Measurements from ENCODE around the gene CFAP54. TPM values are rescaled to one million over a fixed set of nuclear protein-coding genes. Genes with fewer than 3 reads are reported as not detected.
"Not testable (repeated sequence)": the region's sequence is repeated elsewhere in the genome, so short reads cannot be mapped to it uniquely, and the experiment has no call there.

Gene CFAP54
- total RNA-seq, 1 donor from 2014 or later: 2.1 TPM

GRCh38 chr12:96669786-96670185, 180.4 kb downstream of the CFAP54 start:
- Histone ChIP-seq H3K27ac (ENCODE audit: low read depth, low read length) (no peak overlapping the region), H3K4me3 (ENCODE audit: low read length in 3 of 3) (no peak overlapping the region), H3K9me3 (ENCODE audit: control insufficient read depth in 3 of 3, low read length in 3 of 3) (no peaks in the 10 kb centered on the region)

GRCh38 chr12:96670334-96670899, 181.0 kb downstream of the CFAP54 start:
- H3K27me3 ChIP-seq (ENCODE audit: control insufficient read depth in 3 of 3, insufficient read depth in 3 of 3, low read length in 3 of 3): no peaks in the 10 kb centered on the region
- H3K27ac ChIP-seq (ENCODE audit: low read depth, low read length): no peak overlapping the region
- H3K4me3 ChIP-seq (ENCODE audit: low read length in 3 of 3): no peak overlapping the region
- no peaks in the 10 kb centered on the region for H3K9me3 ChIP-seq (ENCODE audit: control insufficient read depth in 3 of 3, low read length in 3 of 3)
- no peak overlapping the region for H3K9ac ChIP-seq (ENCODE audit: low read depth in 1 of 3, low read length in 3 of 3)
- H3K4me1 ChIP-seq (ENCODE audit: control insufficient read depth in 3 of 3, insufficient read depth in 3 of 3, low read length in 3 of 3): no peaks in the 10 kb centered on the region
- H3K36me3 ChIP-seq (ENCODE audit: control insufficient read depth in 3 of 3, insufficient read depth in 3 of 3, low read length in 3 of 3): no peaks in the 10 kb centered on the region

More at GRCh38 chr12:96669786-96670185, 180.4 kb downstream of the CFAP54 start:
- no peaks in the 10 kb centered on the region for H3K4me1 ChIP-seq (ENCODE audit: control insufficient read depth in 3 of 3, insufficient read depth in 3 of 3, low read length in 3 of 3)
- no peaks in the 10 kb centered on the region for H3K36me3 ChIP-seq (ENCODE audit: control insufficient read depth in 3 of 3, insufficient read depth in 3 of 3, low read length in 3 of 3)
- no peak overlapping the region for H3K9ac ChIP-seq (ENCODE audit: low read depth in 1 of 3, low read length in 3 of 3)
- no peaks in the 10 kb centered on the region for H3K27me3 ChIP-seq (ENCODE audit: control insufficient read depth in 3 of 3, insufficient read depth in 3 of 3, low read length in 3 of 3)

- not testable (repeated sequence) for H3K4me1 ChIP-seq (ENCODE audit: control insufficient read depth in 3 of 3, insufficient read depth in 3 of 3, low read length in 3 of 3); H3K4me3 ChIP-seq (ENCODE audit: low read length in 3 of 3); H3K27me3 ChIP-seq (ENCODE audit: control insufficient read depth in 3 of 3, insufficient read depth in 3 of 3, low read length in 3 of 3); H3K9ac ChIP-seq (ENCODE audit: low read depth in 1 of 3, low read length in 3 of 3); H3K27ac ChIP-seq (ENCODE audit: low read depth, low read length); H3K9me3 ChIP-seq (ENCODE audit: control insufficient read depth in 3 of 3, low read length in 3 of 3); H3K36me3 ChIP-seq (ENCODE audit: control insufficient read depth in 3 of 3, insufficient read depth in 3 of 3, low read length in 3 of 3)
These were observed 186.1 kb downstream of the CFAP54 start for GRCh38 chr12:96675519-96675918.

- H3K27me3 ChIP-seq (ENCODE audit: control insufficient read depth in 3 of 3, insufficient read depth in 3 of 3, low read length in 3 of 3): no peaks in the 10 kb centered on the region
- no peak overlapping the region for H3K4me3 ChIP-seq (ENCODE audit: low read length in 3 of 3)
- H3K27ac ChIP-seq (ENCODE audit: low read depth, low read length): no peak overlapping the region
- H3K4me1 ChIP-seq (ENCODE audit: control insufficient read depth in 3 of 3, insufficient read depth in 3 of 3, low read length in 3 of 3): no peaks in the 10 kb centered on the region
- no peaks in the 10 kb centered on the region for H3K36me3 ChIP-seq (ENCODE audit: control insufficient read depth in 3 of 3, insufficient read depth in 3 of 3, low read length in 3 of 3)
- no peak overlapping the region for H3K9ac ChIP-seq (ENCODE audit: low read depth in 1 of 3, low read length in 3 of 3)
- no peaks in the 10 kb centered on the region for H3K9me3 ChIP-seq (ENCODE audit: control insufficient read depth in 3 of 3, low read length in 3 of 3)
These were observed 188.0 kb downstream of the CFAP54 start for GRCh38 chr12:96677363-96677762.

DNA sequence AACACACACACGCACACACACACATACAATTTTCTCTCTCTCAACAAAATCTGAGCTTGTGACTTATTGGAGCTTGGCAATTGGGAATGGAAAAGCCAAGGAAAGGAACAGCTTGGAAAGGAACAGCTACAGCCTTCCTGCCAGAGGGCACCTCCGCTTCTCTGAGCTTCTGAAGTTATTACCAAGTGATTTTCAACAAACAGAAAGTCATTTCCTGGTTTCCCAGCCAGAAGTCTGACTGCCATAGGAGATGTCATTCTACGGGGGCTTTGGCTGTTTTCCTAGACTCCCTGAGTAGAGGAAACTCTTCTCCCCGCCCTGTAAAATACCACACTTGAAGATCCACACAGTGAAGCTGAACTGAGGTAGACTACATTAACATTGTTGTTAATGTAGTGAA, 198.3 kb downstream of the CFAP54 start:
- H3K9ac ChIP-seq (ENCODE audit: low read depth in 1 of 3, low read length in 3 of 3): no peak overlapping the region
- no peak overlapping the region for H3K4me3 ChIP-seq (ENCODE audit: low read length in 3 of 3)
- H3K36me3 ChIP-seq (ENCODE audit: control insufficient read depth in 3 of 3, insufficient read depth in 3 of 3, low read length in 3 of 3): no peaks in the 10 kb centered on the region
- no peak overlapping the region for H3K27ac ChIP-seq (ENCODE audit: low read depth, low read length)
- no peaks in the 10 kb centered on the region for H3K9me3 ChIP-seq (ENCODE audit: control insufficient read depth in 3 of 3, low read length in 3 of 3)
- H3K27me3 ChIP-seq (ENCODE audit: control insufficient read depth in 3 of 3, insufficient read depth in 3 of 3, low read length in 3 of 3): no peaks in the 10 kb centered on the region
- H3K4me1 ChIP-seq (ENCODE audit: control insufficient read depth in 3 of 3, insufficient read depth in 3 of 3, low read length in 3 of 3): no peaks in the 10 kb centered on the region

- Histone ChIP-seq H3K9ac (ENCODE audit: low read depth in 1 of 3, low read length in 3 of 3) (no peak overlapping the region), H3K9me3 (ENCODE audit: control insufficient read depth in 3 of 3, low read length in 3 of 3) (no peaks in the 10 kb centered on the region), H3K27me3 (ENCODE audit: control insufficient read depth in 3 of 3, insufficient read depth in 3 of 3, low read length in 3 of 3) (no peaks in the 10 kb centered on the region), H3K27ac (ENCODE audit: low read depth, low read length) (no peak overlapping the region), H3K36me3 (ENCODE audit: control insufficient read depth in 3 of 3, insufficient read depth in 3 of 3, low read length in 3 of 3) (no peaks in the 10 kb centered on the region), H3K4me3 (ENCODE audit: low read length in 3 of 3) (no peak overlapping the region), H3K4me1 (ENCODE audit: control insufficient read depth in 3 of 3, insufficient read depth in 3 of 3, low read length in 3 of 3) (no peaks in the 10 kb centered on the region)
These were observed 209.1 kb downstream of the CFAP54 start for GRCh38 chr12:96698521-96698920.

GRCh38 chr12:96698965-96699364, 209.6 kb downstream of the CFAP54 start:
- H3K9ac ChIP-seq (ENCODE audit: low read depth in 1 of 3, low read length in 3 of 3): no peak overlapping the region
- H3K27me3 ChIP-seq (ENCODE audit: control insufficient read depth in 3 of 3, insufficient read depth in 3 of 3, low read length in 3 of 3): no peaks in the 10 kb centered on the region
- H3K4me3 ChIP-seq (ENCODE audit: low read length in 3 of 3): no peak overlapping the region
- H3K4me1 ChIP-seq (ENCODE audit: control insufficient read depth in 3 of 3, insufficient read depth in 3 of 3, low read length in 3 of 3): no peaks in the 10 kb centered on the region
- H3K9me3 ChIP-seq (ENCODE audit: control insufficient read depth in 3 of 3, low read length in 3 of 3): no peaks in the 10 kb centered on the region
- no peaks in the 10 kb centered on the region for H3K36me3 ChIP-seq (ENCODE audit: control insufficient read depth in 3 of 3, insufficient read depth in 3 of 3, low read length in 3 of 3)
- H3K27ac ChIP-seq (ENCODE audit: low read depth, low read length): no peak overlapping the region

GRCh38 chr12:96701856-96702255, 212.5 kb downstream of the CFAP54 start:
- no peaks in the 10 kb centered on the region for H3K4me1 ChIP-seq (ENCODE audit: control insufficient read depth in 3 of 3, insufficient read depth in 3 of 3, low read length in 3 of 3)
- H3K27ac ChIP-seq (ENCODE audit: low read depth, low read length): no peak overlapping the region

GRCh38 chr12:96710127-96710745, 220.9 kb downstream of the CFAP54 start:
- Histone ChIP-seq H3K27ac (ENCODE audit: low read depth, low read length) (no peak overlapping the region), H3K4me3 (ENCODE audit: low read length in 3 of 3) (no peak overlapping the region), H3K4me1 (ENCODE audit: control insufficient read depth in 3 of 3, insufficient read depth in 3 of 3, low read length in 3 of 3) (no peaks in the 10 kb centered on the region), H3K27me3 (ENCODE audit: control insufficient read depth in 3 of 3, insufficient read depth in 3 of 3, low read length in 3 of 3) (no peaks in the 10 kb centered on the region), H3K9me3 (ENCODE audit: control insufficient read depth in 3 of 3, low read length in 3 of 3) (no peaks in the 10 kb centered on the region), H3K36me3 (ENCODE audit: control insufficient read depth in 3 of 3, insufficient read depth in 3 of 3, low read length in 3 of 3) (no peaks in the 10 kb centered on the region), H3K9ac (ENCODE audit: low read depth in 1 of 3, low read length in 3 of 3) (no peak overlapping the region)

More at GRCh38 chr12:96701856-96702255, 212.5 kb downstream of the CFAP54 start:
- Histone ChIP-seq H3K36me3 (ENCODE audit: control insufficient read depth in 3 of 3, insufficient read depth in 3 of 3, low read length in 3 of 3) (no peaks in the 10 kb centered on the region), H3K27me3 (ENCODE audit: control insufficient read depth in 3 of 3, insufficient read depth in 3 of 3, low read length in 3 of 3) (no peaks in the 10 kb centered on the region), H3K4me3 (ENCODE audit: low read length in 3 of 3) (no peak overlapping the region), H3K9ac (ENCODE audit: low read depth in 1 of 3, low read length in 3 of 3) (no peak overlapping the region), H3K9me3 (ENCODE audit: control insufficient read depth in 3 of 3, low read length in 3 of 3) (no peaks in the 10 kb centered on the region)

- Histone ChIP-seq H3K27me3 (ENCODE audit: control insufficient read depth in 3 of 3, insufficient read depth in 3 of 3, low read length in 3 of 3) (no peaks in the 10 kb centered on the region), H3K27ac (ENCODE audit: low read depth, low read length) (no peak overlapping the region), H3K36me3 (ENCODE audit: control insufficient read depth in 3 of 3, insufficient read depth in 3 of 3, low read length in 3 of 3) (no peaks in the 10 kb centered on the region), H3K4me3 (ENCODE audit: low read length in 3 of 3) (no peak overlapping the region), H3K9ac (ENCODE audit: low read depth in 1 of 3, low read length in 3 of 3) (no peak overlapping the region), H3K9me3 (ENCODE audit: control insufficient read depth in 3 of 3, low read length in 3 of 3) (no peaks in the 10 kb centered on the region), H3K4me1 (ENCODE audit: control insufficient read depth in 3 of 3, insufficient read depth in 3 of 3, low read length in 3 of 3) (no peaks in the 10 kb centered on the region)
These were observed 222.0 kb downstream of the CFAP54 start for GRCh38 chr12:96711364-96711763.

Measured in skeletal muscle tissue (tissue), 4 donors.